ENCODE measurements around the gene NFYB.

The NFYB gene

DNA sequence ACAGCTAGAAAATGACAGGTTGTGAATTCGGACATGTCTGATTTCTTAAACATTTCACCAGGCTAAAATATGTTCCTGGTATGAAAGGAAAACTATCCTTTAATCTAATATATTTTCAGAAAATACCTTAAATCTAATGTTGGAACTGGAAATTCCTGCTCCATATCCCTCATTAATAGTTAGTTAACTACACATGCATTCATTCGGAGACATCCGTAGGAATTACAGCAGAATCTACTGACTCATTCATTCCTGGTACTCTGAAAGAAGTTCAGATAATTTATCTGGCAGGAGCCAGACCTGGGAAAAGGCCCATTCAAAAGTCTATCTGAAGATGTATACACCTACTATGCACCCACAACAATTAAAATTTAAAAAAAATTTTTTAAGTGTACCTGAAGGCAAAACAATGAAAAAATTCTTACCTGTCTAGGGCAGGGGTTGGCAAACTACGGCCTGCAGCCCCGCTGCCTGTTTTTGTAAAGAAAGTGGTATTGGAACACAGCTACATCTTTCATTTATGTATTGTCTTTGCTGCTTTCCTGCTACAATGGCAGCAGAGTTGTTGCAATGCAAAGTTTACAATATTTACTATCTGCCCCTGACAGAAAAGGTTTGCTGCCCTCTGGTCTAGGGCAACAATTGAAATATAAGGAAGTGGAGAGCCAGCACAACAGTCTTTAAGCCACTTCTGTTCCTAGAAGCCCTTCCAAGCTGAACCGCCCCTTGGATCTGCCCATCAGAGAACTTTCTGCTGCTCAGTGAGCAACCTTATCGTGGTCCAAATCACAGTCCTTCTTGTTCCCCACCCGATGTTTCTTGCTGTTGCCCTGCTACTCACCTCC, 17.9 kb upstream of the NFYB start:
- CTCF ChIA-PET, result no interaction called here
- TF ChIP-seq, protein P1, sequence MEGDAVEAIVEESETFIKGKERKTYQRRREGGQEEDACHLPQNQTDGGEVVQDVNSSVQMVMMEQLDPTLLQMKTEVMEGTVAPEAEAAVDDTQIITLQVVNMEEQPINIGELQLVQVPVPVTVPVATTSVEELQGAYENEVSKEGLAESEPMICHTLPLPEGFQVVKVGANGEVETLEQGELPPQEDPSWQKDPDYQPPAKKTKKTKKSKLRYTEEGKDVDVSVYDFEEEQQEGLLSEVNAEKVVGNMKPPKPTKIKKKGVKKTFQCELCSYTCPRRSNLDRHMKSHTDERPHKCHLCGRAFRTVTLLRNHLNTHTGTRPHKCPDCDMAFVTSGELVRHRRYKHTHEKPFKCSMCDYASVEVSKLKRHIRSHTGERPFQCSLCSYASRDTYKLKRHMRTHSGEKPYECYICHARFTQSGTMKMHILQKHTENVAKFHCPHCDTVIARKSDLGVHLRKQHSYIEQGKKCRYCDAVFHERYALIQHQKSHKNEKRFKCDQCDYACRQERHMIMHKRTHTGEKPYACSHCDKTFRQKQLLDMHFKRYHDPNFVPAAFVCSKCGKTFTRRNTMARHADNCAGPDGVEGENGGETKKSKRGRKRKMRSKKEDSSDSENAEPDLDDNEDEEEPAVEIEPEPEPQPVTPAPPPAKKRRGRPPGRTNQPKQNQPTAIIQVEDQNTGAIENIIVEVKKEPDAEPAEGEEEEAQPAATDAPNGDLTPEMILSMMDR (IDR thresholded peaks at IDR 0.05; ENCODE audit: control extremely low read depth, extremely low read depth, low read depth, missing control alignments), result no peak
- POLR2A ChIA-PET, result no interaction called here
- no peak for DNase-seq (ENCODE audit: extremely low spot score)

DNA sequence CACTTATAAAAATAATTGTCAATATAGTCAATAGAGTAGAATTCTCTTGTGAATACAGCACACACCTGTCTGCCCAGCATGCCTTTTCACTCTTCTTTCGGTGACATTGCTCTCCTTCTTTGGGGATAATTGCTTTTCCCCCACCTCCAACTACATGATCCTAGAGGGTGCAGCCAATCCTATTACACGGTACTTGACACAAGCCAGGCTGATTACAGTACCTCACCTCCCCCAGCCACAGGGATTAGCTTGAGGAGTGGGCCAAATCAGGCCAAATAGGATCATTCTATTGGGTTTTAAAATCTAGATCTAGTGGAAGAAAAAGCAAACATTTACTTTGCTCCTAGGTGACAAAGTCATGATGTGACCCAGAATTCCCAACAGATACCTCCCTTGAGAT, 16.8 kb upstream of the NFYB start:
- TF ChIP-seq, protein P1 (IDR thresholded peaks at IDR 0.05; ENCODE audit: control extremely low read depth, extremely low read depth, low read depth, missing control alignments), result no peak
- ChIA-PET CTCF (no interaction called here), POLR2A (no interaction called here)
- no peak for DNase-seq (ENCODE audit: extremely low spot score)

DNA sequence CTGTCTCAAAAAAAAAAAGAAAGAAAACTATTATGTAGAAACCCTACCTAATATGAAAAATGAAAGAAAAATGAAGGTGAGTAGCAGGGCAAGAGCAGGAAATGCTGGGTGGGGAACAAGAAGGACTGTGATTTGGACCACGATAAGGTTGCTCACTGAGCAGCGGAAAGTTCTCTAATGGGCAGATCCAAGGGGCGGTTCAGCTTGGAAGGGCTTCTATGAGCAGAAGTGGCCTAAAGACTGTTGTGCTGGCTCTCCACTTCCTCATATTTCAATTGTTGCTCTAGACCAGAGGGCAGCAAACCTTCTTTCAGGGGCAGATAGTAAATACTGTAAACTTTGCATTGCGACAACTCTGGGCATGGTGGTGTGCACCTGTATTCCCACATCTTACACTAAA, 16.3 kb upstream of the NFYB start:
- DNase-seq (ENCODE audit: extremely low spot score), result no peak
- TF ChIP-seq, protein P1 (IDR thresholded peaks at IDR 0.05; ENCODE audit: control extremely low read depth, extremely low read depth, low read depth, missing control alignments), result no peak
- ChIA-PET POLR2A (no interaction called here), CTCF (no interaction called here)

DNA sequence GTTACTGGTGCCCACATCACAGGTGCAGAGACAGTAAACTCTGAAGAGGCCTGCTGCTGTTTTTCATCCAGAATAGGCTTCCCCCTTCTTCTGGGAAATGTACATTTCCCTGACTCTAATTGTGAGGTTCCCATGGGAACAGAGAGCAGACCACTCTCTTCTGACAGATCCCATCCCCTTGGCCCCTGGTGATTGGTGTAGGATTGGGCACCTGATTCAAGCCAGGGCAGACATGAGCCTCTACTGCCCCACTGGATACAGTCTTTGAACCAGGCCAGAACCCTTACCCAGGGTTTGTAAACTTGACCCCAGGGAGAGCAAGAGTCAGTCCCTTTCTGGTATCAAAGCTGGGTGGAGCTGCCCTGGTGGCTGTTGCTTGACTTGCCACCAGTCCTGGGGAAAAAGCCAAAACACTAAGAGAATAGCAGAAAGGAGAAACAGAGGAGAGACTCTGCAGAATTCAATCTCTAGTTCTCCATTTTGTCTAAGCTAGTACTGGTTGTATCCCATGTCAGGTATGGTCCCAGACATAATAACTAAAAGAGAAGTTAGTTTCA, 14.8 kb upstream of the NFYB start:
- ChIA-PET CTCF (no interaction called here), POLR2A (no interaction called here)
- TF ChIP-seq, protein P1 (IDR thresholded peaks at IDR 0.05; ENCODE audit: control extremely low read depth, extremely low read depth, low read depth, missing control alignments), result no peak
- no peak for DNase-seq (ENCODE audit: extremely low spot score)

DNA sequence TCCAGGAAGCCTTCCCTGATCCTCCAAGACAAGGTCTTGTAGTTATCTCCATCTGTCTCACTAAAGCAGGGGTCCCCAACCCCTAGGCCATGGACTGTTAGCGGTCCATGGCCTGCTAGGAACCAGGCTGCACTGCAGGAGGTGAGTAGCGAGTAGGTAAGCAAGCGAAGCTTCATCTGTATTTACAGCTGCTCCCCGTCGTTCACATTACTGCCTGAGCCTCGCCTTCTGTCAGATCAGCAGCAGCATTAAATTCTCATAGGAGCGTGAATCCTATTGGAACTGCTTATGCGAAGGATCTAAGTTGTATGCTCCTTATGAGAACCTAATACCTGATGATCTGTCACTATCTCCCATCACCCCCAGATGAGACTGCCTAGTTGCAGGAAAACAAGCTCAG, 12.4 kb upstream of the NFYB start:
- DNase-seq (ENCODE audit: extremely low spot score), result no peak
- CTCF ChIA-PET, result no interaction called here
- TF ChIP-seq, protein P1 (IDR thresholded peaks at IDR 0.05; ENCODE audit: control extremely low read depth, extremely low read depth, low read depth, missing control alignments), result no peak
- POLR2A ChIA-PET, result no interaction called here

DNA sequence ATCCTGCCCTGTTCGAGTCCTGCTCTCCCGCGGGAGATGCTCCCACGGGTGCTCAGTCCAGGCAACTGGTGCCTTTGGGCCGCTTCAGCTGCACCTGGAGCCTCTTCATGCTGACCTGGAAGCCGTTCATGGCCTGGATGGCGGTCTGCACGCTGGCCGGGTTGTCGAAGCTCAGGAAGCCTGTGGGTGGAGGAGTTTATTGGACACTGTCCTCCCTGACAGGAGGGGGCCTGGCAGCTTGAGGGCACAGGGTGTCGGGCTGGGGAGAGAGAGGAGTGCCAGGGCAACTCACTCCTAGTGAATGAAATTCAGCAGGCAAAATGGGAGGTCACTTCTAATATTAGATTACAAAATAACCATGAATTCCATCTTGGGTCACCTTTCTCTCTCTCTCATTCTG, 9.3 kb upstream of the NFYB start:
- POLR2A ChIA-PET, result no interaction called here
- DNase-seq (ENCODE audit: extremely low spot score), result no peak
- CTCF ChIA-PET, result interaction anchor here (1.0 kb wide), 1 partner anchor 9 kb away, joined by 3 read pairs; no protein-coding TSS in a partner anchor
- TF ChIP-seq, protein P1 (IDR thresholded peaks at IDR 0.05; ENCODE audit: control extremely low read depth, extremely low read depth, low read depth, missing control alignments), result no peak
